NCI-H1105 (cell line): ENCODE measurements around the gene CHST11.
A peak's percentile ranks its signal among the peaks of the same experiment; 100 is the strongest.

Experiments used
- DNase-seq: peaks from one replicate; lab custom pipeline; 2025; lab: John Stamatoyannopoulos, UW

CHST11 gene

DNA sequence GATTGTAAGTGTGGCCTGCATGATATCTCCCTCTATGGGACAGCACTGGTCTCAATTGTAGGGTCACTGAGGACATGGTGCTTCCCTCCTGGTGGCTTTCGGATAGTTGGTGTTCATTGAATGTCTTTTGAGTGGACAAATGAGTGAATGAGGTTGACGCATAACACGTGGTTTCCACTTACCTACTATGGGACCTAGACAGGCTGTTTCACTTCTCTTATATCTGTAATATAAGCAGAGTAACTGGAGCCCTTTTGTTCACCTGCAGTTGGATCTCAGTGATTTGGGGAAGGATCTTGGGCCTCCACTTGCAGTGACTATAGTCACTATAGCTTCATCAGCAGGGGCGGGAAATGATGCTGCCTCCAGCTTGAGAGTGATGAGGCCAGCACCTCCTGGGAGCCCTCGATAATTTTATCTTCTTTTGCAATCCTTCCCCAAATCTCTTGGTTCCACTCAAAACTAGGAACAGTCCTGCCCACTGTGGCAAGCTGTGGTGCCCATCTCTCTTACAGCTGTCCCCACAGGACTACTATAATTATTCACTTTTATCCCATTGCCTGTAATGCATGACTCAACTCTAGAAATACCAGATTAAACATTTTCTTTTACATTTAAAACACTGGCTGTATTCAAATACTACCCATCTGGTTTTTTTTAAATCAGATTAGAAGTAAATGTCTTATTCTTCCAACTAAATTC, 242.9 kb downstream of the CHST11 start:
- no peak for DNase-seq

DNA sequence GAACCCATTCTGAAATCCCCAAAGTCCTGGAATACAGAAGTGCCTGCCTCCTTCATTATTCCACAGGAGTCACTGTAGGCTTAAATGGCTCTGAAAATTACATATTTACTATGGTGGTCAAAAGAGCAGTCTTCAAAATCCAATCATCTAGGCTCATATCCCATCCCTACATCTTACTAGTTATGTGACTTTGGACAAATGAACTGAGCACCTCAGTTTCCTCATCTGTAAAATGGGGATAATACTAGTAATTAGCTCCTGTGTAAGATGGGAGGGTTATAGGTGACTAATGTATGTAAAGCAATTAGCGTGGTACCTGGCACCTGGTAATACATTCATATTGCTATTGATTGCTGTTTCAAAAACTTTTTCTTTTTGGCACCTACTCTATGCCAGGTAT, 243.6 kb downstream of the CHST11 start:
- no peak for DNase-seq

DNA sequence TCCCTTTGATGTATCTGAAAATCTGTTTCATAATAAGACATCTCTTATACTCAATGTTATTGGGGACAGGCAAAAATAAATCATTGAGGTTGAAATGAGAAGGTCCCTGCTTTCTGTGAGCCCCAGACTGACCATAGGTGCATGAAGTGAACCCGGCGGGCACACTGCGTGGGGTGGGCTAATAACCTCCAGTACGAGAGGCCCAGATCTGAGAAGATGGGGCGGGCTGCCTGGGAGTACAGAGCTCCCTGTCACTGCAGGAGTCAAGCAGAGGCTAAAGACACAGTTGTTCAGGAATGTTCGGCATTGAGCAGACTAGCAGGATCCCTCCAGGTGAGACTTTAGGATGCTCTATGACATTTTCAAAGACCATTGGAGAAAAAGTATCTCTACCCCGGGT, 244.6 kb downstream of the CHST11 start:
- no peak for DNase-seq

DNA sequence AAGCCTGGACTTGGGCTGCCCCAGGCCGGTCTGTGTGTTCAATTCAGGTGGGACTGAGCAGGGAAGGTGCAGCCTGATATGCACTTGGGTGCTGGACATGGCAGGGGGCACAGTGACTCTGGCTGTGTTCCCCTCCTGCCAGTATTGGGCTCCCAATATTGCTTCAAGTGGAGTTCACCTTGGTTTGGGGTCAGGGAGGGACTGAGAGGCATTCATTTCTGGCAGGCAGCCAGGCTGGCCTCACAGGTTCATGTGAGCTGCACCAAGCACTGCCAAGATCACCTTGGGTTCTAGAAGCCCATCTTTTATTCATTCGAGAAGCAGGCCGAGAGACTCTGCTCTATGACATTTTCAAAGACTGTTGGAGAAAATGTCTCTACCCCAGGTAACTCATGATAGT, 245.0 kb downstream of the CHST11 start:
- DNase-seq, result no peak

DNA sequence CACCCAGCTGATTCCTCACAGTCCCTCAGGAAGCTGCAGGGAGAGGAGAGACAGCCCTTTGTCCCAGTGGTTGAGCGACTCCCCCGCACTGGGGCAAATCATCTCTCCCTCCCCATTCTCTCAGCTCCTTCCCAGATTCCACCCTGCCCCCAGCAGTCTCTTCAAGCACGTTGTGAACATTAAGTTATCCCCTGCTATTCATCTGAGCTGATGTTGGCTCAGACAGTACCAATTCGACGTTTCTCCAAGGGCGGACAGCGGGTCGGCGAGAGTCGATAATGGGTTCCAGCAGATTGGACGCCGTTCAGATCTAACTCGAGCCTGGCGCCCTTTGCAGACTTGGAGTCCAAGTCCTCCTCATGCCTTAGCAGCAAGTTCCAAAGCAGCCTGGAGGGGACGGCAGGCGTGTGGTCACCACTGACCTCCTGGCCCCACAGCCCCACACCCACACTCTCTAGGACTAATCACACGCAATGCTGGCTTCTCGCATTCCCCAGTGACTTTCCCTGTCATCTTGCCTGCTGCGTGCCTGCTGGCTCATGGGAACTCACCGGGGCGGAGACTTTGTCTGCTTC, 245.9 kb downstream of the CHST11 start:
- no peak for DNase-seq

DNA sequence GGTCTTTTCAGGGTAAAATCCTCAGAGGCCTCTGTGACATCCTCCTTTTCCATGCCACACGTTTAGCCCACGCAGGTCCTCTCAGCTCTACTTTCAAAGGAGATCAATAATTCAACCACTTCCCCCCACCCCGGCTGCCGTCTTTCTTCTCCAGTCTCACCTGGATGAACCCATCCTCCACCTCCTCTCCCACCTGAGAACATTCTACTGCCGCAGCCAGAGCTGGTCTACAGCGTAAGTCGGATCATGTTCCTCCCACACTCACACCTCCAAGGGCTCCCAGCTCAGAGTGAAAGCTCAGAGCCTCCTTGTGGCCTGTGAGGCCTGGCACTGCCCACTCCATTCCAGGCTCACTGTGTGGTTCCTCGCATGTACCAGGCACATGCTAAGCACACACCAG, 246.6 kb downstream of the CHST11 start:
- no peak for DNase-seq

DNA sequence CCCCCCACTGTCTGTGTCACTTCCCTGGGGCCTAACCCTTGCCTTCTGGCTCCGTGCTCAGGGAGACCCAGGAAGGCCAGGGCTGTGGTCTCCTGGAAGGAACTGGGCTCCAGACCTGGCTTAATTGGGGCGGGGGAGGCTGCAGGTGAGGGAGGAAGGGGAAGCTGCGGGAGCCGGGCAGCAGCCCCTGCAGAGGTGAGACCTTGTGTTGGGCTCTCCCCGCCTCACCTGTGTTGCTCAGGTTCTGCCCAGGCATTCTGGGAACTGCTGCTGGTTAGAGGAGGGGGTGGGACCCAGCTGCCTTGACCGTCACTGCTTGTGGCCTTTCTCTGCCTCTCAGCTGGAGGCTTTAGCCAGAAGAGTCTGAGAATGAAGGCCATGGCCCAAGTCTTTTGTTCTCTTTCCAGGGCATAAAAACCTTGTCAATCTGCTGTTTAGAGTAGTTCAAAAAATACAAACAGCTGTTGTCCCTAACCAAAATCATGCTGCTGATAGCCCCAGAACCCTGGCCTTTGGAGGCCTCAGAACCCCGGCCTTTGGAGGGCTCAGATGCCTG, 247.6 kb downstream of the CHST11 start:
- no peak for DNase-seq

DNA sequence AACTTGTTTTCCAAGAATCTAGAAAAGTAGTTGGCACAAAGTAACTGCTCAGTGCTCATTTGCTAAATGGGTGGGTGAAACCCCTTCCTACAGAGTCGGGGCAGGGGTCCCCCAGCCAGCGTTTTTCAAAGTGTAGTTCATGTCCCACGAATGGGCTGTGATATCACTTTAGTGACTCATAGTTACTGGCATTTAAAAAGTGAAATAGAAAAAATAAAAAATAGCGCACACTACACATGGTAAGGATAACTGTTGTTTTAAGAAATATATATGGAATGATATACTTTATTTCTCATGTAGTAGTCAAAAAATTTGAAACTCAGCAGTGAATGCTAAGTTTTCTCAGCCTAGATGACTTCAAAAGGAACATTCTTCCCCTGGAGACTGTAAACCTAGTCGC, 250.4 kb downstream of the CHST11 start:
- no peak for DNase-seq

DNA sequence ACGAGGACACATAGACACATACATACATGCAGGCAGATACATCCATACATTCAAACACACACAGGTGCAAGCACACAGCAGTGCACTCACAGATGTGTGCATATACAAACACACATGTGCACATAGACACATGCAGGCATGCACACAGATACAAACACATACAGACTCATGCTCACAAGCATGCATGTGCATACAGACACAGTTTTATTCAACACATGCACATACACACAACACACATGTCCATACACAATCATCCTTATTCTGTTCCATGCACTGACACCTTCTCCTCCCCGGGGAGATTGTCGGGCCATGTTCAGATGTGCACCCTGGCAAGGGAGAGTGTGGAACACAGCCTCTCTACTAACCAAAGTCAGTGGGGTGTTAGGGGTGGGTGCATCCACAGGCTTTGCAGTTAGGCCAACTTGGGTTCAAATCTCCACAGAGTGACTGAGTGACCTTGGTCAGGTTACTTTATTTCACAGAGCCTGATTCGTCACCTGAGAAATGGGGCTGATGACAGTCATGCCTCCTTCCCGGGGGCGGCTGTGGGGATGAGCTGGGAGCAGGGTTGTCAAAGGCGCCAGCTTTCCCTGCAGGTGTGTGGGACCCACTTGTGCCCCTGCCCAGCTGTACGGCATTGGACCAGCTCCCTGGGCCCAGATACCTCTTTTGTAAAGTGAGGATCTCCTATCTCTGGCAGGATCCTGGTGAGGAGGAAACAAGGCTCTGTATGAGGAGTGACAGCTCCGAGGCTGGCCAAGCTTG, 251.2 kb downstream of the CHST11 start:
- DNase-seq, result no peak

DNA sequence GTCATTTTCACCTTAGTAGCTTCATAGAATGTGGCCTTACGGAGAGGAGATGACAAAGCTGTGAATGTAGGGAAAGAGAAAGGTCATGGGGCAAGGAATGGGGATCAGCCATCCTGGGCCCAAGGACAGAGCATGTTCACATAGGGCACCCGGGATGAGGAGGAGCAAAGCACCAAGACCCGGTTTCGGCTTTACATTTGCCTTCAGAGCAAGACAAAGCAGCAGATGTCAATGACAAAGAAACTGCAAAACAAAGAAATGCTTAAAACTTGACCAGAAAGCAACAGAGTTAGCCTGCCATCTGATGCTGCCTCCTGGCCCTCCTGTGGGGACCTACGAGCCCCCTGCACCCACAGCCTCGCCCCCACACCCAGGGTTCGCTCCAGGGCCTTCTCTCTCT, 252.1 kb downstream of the CHST11 start:
- DNase-seq, result no peak

DNA sequence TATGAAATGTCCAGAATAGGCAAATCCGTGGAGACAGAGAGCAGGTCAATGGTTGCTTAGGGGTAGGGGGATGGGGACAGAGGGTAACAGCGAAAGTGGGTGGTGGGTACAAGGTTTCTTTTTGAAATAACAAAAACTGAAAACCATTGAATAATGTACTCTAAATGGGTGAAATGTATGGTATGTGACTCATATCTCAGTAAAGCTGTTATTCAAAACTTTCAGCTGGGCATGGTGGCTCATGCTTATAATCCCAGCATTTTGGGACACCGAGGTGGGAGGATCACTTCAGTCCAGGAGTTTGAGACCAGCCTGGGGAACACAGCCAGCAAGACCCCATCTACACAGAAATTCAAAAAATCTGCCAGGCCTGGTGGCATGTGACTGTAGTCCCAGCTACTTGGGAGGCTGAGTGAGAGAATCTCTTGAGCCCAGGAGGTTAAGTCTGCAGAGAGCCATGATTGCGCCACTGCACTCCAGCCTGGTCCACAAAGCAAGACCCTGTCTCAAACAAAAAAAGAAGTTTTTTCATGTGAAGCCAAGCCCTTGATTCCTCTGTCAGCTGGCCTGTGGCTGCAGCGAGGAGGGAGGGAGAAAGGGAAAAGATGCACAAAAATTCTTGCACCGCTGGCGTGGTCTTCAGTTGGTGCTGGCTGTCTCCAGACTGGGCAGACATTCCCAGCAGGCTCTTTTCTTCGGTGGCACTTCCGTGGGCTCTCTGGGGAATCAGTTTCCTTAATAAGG, 253.1 kb downstream of the CHST11 start:
- DNase-seq, result no peak

DNA sequence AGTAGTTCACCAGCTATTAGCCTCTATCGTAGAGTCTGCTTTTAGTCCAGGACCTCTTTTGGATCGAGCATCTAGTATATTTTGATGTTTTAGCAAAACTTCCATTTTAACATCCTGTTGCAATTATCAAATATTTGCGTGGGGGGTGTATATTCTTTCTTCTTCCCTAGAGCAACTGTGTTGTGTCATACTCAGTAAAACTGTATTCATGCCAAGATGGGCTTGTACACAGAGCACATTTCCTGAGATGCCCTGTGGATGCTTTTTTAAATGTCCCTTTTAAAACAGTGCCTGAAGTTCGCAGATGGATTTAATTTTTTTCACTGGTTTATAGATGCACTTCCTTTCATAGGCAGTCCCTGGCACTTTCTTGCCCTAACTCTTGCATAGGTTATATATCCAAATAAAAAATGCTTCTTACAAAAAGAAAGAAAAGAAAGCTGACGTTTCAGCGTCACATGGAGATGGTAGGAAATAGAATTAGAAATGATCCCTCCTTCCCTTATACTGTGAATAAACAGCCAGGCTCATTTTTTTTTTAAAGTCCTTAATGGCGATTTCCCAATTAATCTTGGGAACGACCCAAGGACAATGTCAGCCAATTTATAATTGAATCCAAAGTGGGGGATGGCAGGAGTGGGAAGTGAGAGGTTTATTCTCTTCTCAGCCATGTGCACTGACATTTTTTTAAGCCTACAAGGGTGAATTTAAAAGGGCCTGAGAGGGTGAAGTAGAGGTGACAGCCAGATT, 254.4 kb downstream of the CHST11 start:
- peak; percentile 51 for DNase-seq

DNA sequence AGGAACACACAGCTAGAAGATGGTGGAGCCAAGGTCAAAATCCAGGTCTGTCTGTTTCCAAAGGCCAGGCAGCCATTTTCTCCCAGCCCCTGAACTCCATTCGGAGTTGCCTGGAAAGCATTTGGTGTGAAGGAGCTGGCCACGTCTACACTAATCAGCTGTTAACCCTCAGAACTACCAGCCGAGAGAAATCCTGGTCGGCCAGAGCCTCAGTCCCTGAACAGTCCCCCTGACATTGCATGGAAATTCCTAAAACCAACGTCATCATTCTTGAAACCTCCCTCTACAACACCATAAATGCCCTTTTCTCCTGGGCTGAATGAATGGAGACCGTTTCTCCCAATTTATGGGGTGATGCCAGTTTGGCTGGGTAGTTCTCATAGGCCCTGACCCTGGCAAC, 255.7 kb downstream of the CHST11 start:
- DNase-seq, result no peak

DNA sequence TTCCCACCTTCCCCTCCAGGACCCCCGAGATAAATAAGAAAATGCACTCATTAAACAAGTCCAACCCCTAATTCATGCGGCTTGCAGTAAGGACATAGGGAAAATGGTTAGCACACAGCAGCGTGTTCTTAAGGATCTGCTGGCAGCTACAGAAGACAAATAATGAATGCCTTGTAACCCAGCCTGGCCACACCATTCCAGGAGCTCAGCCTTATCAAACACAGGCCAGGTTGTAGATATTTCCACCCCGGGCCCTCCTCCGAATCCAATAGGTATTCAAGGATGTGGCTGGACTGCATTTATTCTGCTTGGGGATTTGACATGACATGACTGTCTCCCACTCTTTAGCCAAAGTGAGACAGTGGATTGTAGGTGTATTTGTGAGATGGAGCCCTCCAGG, 256.2 kb downstream of the CHST11 start:
- DNase-seq, result no peak

DNA sequence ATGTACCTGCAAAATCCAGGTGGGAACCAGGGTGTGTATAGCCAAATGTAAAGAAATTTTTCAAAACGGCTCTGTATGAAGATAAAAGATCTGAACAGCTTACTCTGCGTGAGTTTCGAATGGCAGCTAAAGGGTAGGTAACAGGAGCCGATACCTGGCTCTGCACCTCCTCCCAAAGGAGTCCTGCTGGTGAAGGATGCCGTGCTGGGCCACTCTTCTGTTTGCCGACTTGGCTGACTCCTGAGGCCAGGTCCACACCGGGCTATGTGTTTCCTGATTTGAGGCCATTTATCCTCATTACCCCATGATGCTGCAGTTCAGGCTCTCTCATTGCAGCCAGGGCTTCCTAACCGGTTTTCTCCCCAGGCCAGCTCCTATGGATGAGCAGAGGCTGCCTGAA, 256.7 kb downstream of the CHST11 start:
- DNase-seq, result no peak

DNA sequence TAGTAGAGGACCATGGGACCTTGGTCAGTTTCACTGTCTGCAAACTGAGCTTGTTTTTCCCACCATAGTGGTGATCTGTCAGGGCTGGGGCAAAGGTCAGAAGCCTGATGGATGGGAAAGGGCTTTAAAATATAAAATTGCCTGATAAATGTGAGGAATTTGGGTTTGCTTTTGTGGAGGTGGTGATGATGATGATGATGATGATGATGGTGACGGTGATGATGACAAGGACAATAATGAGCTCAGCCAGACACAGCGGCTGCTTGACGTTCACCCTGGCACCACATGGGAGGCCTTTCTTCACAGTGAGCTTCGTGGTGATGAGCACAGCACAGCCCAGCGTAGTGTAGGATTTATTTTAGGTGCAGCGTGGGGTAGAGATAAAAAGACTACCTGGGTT, 257.6 kb downstream of the CHST11 start:
- no peak for DNase-seq

DNA sequence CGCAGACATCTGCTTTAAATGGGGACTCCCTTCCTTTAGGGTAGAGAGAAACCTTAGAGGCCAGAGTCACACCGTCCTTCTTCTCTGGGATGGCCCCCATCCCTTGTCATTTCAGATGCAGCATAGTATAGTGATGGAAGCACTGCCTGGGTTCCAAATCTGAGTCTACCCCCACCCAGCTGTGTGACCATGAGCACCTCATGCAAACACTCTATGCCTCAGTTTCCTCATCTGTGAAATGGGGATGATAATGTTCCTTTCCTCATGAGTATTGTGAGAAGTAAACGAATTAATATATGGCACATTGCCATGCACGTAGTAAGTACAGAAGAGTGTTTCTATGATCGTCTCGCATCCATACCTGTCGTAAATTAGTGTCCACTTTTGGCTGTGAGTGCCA, 259.4 kb downstream of the CHST11 start:
- DNase-seq, result no peak

DNA sequence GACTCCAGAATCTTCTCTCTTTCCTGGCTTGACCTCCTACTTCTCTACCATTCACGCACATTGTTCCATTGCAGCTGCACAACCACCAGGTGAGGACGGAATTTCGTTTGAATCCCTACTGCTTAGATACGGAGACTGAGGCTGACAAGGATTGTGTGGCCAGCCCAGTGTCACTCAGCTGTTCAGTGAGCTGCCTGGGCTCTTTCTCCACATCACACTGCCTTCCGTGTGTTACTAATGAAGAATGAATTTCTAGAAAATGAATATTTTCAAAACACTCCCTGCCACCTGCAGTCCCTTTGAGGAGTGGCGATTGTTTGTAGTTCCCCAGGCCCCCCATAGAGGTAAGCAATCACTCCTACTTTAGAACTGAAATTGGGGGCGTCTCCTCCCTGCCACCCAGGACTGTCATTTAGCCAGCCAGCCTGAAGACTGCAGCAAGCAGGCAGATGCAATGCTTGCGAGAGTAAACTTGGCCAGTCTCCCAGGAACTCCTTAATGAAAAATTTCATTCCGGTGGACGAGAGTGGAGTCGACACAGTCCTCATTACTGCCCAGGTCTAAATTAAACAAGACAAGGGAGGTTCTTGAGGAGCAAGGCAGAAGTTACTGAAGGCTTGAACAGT, 261.7 kb downstream of the CHST11 start:
- peak; percentile 50 for DNase-seq

DNA sequence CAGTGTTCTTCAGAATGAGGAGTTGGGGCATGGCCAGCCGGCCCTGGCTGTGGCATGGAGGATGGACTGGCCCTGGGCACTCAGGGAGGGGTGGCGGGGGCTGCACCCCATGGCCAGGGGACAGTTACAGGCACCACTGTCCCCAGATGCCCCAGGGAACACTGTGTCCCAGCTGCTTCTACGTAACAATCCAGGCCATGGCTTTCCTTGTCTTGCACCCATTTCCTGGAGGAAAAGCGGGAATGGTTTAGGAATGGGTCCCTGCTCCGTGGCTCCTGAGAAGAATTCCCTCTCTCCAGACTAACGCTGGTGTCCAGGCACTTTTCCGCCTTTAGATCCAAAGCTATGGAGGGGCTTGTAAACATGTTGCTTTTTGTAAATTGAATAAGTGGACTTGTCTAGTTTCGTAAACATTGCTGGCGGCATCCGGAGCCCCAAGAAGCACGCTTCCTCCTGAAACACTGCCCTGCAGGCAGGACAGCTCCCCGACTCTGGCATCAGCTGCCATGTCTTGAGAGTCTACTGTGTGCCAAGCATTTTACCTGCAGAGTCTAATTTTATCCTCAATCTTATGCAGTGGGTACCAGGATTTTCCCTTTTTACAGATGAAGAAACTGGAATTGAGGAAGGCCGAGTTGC, 263.1 kb downstream of the CHST11 start:
- DNase-seq, result no peak

DNA sequence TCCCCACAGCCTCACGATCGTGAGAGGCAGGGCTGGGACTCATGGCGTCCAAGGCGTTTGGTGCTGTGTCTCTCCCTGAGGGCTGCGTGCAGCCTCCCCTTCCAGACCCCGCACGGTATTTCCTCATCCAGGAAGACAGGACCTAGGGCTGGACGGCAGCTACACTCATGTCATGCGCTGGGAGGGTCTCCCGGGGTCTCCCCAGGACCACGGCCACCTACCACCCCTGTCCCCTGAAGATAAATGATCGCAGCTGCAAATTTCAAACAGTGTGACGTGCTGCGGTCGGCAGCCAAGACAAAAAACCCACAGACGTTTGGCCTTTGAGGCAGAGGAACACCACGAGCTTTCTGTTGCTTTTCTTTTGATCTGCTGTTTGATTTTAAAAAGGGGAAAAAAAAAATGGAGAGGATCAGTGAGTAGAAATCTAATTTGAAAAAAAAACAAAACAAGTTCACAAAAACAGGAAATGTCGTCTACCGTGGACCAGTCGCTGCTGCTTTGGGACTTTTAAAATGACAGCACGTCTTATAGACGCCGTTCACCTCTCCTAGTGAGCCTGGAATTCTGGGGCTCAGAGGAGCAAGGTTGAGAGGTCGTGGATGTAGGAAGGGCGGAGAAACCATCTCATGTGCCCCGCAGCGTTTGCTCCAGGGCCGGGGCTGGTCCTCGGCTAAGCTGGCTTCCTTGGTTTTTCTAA, 263.7 kb downstream of the CHST11 start:
- no peak for DNase-seq
